Adrenal gland (tissue), 12 donors: ENCODE measurements around the gene OGA. TPM values are rescaled to one million over a fixed set of nuclear protein-coding genes. Genes with fewer than 3 reads are reported as not detected.

Source experiments
- DNase-seq, 7 donors: peaks; one replicate each; pipeline ENCODE4 v3.0.0-alpha.2; 2019 to 2020
- H3K27ac ChIP-seq, 5 donors: fragments of 200-600 bp; sonication (generic) in 4 of 5; 1 replicate in 3 of 5; 2 replicates in 2 of 5; pipeline versions ENCODE4 v1.5.1 to v1.8.0; 2016 to 2020; ENCODE audit warnings: mild to moderate bottlenecking in 1 of 5
- H3K27me3 ChIP-seq: fragments of 200-600 bp; 2 replicates; pipeline ENCODE4 v1.8.0; 2021
- H3K36me3 ChIP-seq, 2 donors: fragments of 200-600 bp; replicated peaks in 1 of 2; 1 replicate in 1 of 2; 2 replicates in 1 of 2; pipeline versions ENCODE4 v1.5.1 to v1.8.0; 2018 to 2022
- H3K4me1 ChIP-seq, 2 donors: fragments of 200-600 bp; replicated peaks in 1 of 2; 1 replicate in 1 of 2; 2 replicates in 1 of 2; pipeline versions ENCODE4 v1.5.1 to v1.8.0; 2018 to 2021
- H3K4me3 ChIP-seq, 4 donors: fragments of 200-600 bp; sonication (generic) in 3 of 4; one replicate each; pipeline ENCODE4 v1.5.1; 2016 to 2018
- H3K9me3 ChIP-seq, 3 donors: fragments of 200-600 bp; sonication (generic) in 1 of 3; replicated peaks in 1 of 3; 1 replicate in 2 of 3; 2 replicates in 1 of 3; pipeline versions ENCODE4 v1.5.1 to v1.8.0; 2016 to 2021
- CTCF ChIP-seq, 6 experiments: fragments of 450-650 bp in 4 of 6; fragments of 200-600 bp in 2 of 6; sonication (generic) in 1 of 6; IDR thresholded peaks; 1 replicate in 5 of 6; 2 replicates in 1 of 6; pipeline versions ENCODE4 v1.5.1 to v1.8.0; 2016 to 2021; ENCODE audit warnings: antibody characterized with exemption in 6 of 6, mild to moderate bottlenecking in 2 of 6, moderate library complexity in 1 of 6
- POLR2A ChIP-seq, 2 donors: fragments of 450-650 bp; IDR thresholded peaks; one replicate each; pipeline ENCODE4 v1.6.1; 2017; ENCODE audit warnings: antibody characterized with exemption in 2 of 2, mild to moderate bottlenecking in 2 of 2, moderate library complexity in 1 of 2
- WGBS, 4 donors: extraction: QIAGEN DNeasy Blood & Tissue Kit in 2 of 4; methylation state at CpG; one replicate each; pipeline versions ENCODE4 v1.1.5 to v1.1.7; 2013 to 2017; 5-methylcytosine and 5-hydroxymethylcytosine counted together
- intact Hi-C, 2 donors: fragments of 100-400 bp; cut with DNase I; formaldehyde crosslinking; loops; one replicate each; pipeline versions ENCODE4 v1.14.1 to v1.15.0; 2022 to 2023
- polyA plus RNA-seq, 3 donors: library from polyadenylated mRNA; stranded (reverse); fragments of 200-250 nt in 2 of 3; fragments of 350-450 nt in 1 of 3; fragmentation: Illumina TruSeq in 1 of 3; extraction: RNeasy Lipid Tissue Mini Kit (QIAGEN cat#74804) in 1 of 3; gene quantifications; one replicate each; pipeline ENCODE4 v1.2.3, GENCODE V29; 2013 to 2014
- total RNA-seq, 9 donors: library from RNA; depleted of rRNA in 4 of 9; stranded (reverse); fragments of >200 nt in 4 of 9; fragments of 120-200 nt in 1 of 9; fragmentation: NEBNext Ultra II Directional in 1 of 9; extraction: Animal tissue kit (Norgen Biotek cat#: 25700) in 1 of 9; gene quantifications; one replicate each; pipeline versions ENCODE4 v1.1.0 to v1.2.4, GENCODE V29; 2013 to 2023
- donor health status: healthy with polysubstance abuse.
- donor health status: Bipolar disorder and iron deficiency.
- donor health status: DM: yes; HTN: yes; CAD: no.
- donor health status: DM: no; HTN: no; CAD: no.
- donor health status: DM: no; HTN: no; CAD: no.
- donor health status: DM: yes; HTN: yes; CAD: no.

OGA gene
- total and polyA plus RNA-seq, 12 donors = 32.8 to 119 (median 72.0) TPM

- Histone ChIP-seq H3K4me1 (peaks cover 0 to 19% of the 10 kb centered on the region in 2 donors), H3K4me3 (no peak overlapping the region), H3K9me3 (no peaks in the 10 kb centered on the region), H3K27me3 (no peaks in the 10 kb centered on the region), H3K27ac (no peak overlapping the region), H3K36me3 (peaks cover 0 to 10% of the 10 kb centered on the region in 2 donors)
- TF ChIP-seq POLR2A (IDR thresholded peaks at IDR 0.05) (no peak), CTCF (IDR thresholded peaks at IDR 0.05) (no peak)
- intact Hi-C loops = no loop called here
- no peak for DNase-seq
- 87 to 93% (median 92%) methylated on average over 3 of the region's 3 CpGs for WGBS, 4 donors
Observed at GRCh38 chr10:101850749-101851148, 32.5 kb upstream of the OGA start.

- intact Hi-C loops = no loop called here
- Histone ChIP-seq H3K4me3 (no peak overlapping the region), H3K36me3 (peaks cover 0 to 10% of the 10 kb centered on the region in 2 donors), H3K9me3 (no peaks in the 10 kb centered on the region), H3K27ac (peak overlapping the region in 2 of 5 donors; percentile 52 to 67), H3K27me3 (no peaks in the 10 kb centered on the region), H3K4me1 (peaks cover 0 to 22% of the 10 kb centered on the region in 2 donors)
- TF ChIP-seq CTCF (IDR thresholded peaks at IDR 0.05) = no peak
- no peak for TF ChIP-seq POLR2A (IDR thresholded peaks at IDR 0.05)
- 46 to 71% (median 69%) methylated on average over 3 of the region's 3 CpGs for WGBS, 4 donors
- peak in 2 of 7 donors; percentile 34 to 49 for DNase-seq
Observed at GRCh38 chr10:101848894-101849351, 30.7 kb upstream of the OGA start.

GRCh38 chr10:101848408-101848807 is 30.2 kb upstream of the OGA start:
- peak in 1 of 7 donors; percentile 17 for DNase-seq
- WGBS, 4 donors = 53 to 66% (median 57%) methylated on average over 4 of the region's 4 CpGs
- Histone ChIP-seq H3K27me3 (no peaks in the 10 kb centered on the region), H3K27ac (peak overlapping the region in 2 of 5 donors; percentile 52 to 67), H3K4me3 (no peak overlapping the region), H3K36me3 (peaks cover 0 to 10% of the 10 kb centered on the region in 2 donors), H3K9me3 (no peaks in the 10 kb centered on the region), H3K4me1 (peaks cover 3 to 27% of the 10 kb centered on the region in 2 donors)
- TF ChIP-seq POLR2A (IDR thresholded peaks at IDR 0.05) (no peak), CTCF (IDR thresholded peaks at IDR 0.05) (no peak)
- intact Hi-C loops = no loop called here

- H3K27me3 ChIP-seq = no peaks in the 10 kb centered on the region
- H3K27ac ChIP-seq = no peak overlapping the region
- TF ChIP-seq CTCF (IDR thresholded peaks at IDR 0.05) (no peak), POLR2A (IDR thresholded peaks at IDR 0.05) (no peak)
- no peak for DNase-seq
- no peaks in the 10 kb centered on the region for H3K9me3 ChIP-seq
- intact Hi-C loops = no loop called here
- no peak overlapping the region for H3K4me3 ChIP-seq
- peaks cover 5 to 35% of the 10 kb centered on the region in 2 donors for H3K4me1 ChIP-seq
- WGBS, 4 donors = 91 to 100% (median 94%) methylated on average over 3 of the region's 3 CpGs
- peaks cover 0 to 10% of the 10 kb centered on the region in 2 donors for H3K36me3 ChIP-seq
Observed at GRCh38 chr10:101845893-101846292, 27.6 kb upstream of the OGA start.
